GM19239 (cell line): Measurements from ENCODE around the gene CHRNA10.
"Not testable (repeated sequence)": the region's sequence is repeated elsewhere in the genome, so short reads cannot be mapped to it uniquely, and the experiment has no call there.

Source experiments
- DNase-seq: peaks from one replicate; pipeline ENCODE4 v3.0.0; 2011; ENCODE audit warnings: low spot score; ENCODE audit not compliant: insufficient read length
- FAIRE-seq: peaks from 2 replicates; lab custom pipeline; 2011; peaks lifted over from hg19 to GRCh38; lab: Jason Lieb, UNC

CHRNA10 gene

DNA sequence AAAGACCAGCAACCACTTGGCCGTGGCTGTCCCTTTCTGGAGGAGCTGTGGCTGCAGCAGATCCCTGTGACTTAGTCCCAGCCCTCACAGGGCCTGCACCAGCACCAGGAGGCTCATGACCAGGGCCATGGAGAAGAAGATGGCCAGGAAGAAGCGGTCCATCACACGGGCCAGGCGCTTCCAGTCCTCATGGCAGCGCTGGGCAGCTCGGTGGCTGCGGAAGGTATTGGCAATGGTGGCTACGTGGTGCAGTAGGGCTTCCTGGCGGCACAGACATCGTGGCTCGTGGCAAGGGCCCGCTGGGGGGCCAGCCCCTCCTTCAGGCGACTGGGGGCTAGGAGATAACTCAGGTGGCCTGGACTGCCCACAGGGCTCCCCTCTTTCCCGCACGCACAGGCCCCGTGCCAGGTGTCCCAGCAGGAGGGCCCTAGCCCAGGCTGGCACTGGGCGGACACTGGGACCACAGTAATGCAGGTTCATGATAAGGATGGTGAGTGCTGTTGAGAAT is 5.1 kb downstream of the CHRNA10 start:
- DNase-seq (no peak), FAIRE-seq (no peak)

DNA sequence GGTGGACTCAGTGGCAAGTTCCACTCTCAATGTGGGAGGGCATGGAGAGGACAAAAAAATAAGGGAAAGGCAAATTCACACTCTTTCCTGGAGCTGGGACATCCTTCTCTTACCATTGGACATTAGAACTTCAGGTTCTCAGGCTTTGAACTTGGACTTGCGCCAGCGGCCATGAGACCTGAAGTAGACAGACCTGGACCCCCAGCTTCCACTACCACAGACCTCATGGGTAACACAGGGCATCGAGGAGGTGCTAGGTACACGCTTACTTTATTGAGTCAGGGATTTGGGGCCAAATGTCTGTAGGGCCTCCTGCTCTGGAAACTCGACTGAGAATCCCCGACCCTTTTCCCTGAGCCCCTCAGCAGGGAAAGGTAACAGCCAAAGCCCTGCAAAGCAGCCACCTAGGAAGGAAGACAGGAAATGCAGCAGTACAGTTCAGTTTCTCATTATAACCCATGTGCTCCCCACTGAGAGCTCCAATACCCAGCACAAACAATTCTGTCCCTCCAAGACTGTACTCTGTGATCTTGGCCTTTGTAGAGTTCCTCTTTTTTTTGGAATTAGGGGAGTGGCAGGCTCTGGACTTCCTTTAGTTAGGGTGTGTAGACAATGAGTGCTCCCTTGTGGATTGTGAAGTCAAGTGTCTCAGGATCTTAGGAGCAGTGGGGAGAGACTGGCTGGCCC is 5.7 kb downstream of the CHRNA10 start:
- no peak for FAIRE-seq
- DNase-seq = no peak

DNA sequence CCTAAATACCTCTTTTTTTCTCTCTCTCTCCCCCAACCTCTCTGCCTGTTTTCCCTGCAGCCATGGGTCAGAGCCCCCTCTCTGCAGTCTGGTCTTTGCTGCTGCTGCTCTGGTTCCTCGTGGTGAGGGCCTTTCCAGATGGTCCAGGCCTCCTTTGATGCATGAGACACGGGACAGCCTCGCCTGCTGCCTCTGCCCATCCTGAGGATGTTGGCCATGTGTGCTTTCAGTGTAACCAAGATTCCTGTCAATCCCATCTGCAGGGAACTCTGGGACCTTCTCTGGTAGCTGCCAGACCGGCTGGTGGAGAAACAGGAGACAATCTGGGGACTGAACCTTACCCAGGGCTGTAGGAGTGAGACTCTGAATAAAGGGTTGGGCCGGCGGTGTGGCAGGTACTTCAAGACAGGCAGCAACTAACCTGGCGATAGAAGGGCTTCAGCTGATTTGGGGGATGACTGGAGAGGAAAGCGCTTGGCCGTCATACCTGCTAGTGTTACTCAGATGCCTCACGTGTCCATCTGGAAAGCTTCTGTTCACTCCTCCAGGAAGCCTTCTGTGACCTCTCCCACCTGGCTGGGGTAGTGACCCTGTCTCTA is 7.1 kb downstream of the CHRNA10 start:
- FAIRE-seq (no peak), DNase-seq (no peak)

DNA sequence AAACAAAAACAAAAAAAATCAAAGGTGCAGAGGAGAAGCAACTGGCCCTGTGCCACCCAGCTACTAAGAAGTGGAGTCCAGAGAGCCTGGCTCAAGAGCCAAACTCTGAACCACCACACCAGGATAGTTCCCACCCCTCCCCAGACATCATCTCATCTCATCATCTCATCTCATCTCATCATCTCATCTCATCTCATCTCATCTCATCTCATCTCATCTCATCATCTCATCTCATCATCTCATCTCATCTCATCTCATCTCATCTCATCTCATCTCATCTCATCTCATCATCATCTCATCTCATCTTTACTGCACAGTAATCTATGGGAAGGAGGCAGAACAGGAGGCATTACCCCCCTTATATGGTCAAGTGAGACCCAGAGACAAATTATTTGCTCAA is 8.3 kb downstream of the CHRNA10 start:
- FAIRE-seq (no peak), DNase-seq (no peak)

DNA sequence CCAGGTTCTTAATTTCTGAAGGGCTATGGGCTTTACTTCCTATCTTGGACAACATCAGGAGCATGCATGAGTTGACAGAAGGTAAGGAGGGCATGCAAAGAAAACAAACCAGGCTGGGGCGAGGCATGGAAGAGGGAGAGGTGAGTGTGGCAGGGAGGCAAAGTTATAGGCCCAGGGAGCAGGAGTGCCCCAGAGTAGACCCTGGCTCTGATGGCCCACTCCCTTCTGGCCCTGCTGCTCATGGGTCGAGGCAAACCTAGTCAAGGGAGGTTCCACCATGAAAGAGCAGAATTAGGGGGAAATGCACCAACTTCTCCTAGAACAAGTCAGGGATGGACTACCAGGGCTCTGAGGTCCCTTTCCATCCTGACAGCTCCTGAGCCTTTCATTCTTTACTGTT is 10.2 kb downstream of the CHRNA10 start:
- no peak for DNase-seq
- FAIRE-seq = no peak

DNA sequence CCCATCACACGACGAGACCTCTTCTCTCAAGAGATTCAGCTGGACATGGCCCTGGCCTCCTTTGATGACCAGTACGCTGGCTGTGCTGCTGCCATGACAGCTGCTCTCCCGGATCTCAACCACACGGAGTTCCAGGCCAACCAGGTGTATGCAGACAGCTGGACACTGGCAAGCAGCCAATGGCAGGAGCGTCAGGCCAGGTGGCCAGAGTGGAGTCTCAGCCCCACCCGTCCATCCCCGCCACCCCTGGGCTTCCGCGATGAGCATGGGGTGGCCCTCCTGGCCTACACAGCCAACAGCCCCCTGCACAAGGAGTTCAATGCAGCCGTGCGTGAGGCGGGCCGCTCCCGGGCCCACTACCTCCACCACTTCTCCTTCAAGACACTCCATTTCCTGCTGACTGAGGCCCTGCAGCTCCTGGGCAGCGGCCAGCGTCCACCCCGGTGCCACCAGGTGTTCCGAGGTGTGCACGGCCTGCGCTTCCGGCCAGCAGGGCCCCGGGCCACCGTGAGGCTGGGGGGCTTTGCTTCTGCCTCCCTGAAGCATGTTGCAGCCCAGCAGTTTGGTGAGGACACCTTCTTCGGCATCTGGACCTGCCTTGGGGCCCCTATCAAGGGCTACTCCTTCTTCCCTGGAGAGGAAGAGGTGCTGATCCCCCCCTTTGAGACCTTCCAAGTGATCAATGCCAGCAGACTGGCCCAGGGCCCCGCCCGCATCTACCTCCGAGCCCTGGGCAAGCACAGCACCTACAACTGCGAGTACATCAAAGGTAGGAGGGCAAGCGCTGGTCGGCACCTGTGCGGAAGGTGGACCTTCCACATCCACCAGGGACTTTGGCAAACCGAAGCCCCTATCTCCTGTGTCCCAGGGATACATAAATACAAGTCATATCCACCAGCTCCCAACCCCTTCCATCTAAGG is 11.3 kb downstream of the CHRNA10 start:
- no peak for DNase-seq
- FAIRE-seq = no peak

DNA sequence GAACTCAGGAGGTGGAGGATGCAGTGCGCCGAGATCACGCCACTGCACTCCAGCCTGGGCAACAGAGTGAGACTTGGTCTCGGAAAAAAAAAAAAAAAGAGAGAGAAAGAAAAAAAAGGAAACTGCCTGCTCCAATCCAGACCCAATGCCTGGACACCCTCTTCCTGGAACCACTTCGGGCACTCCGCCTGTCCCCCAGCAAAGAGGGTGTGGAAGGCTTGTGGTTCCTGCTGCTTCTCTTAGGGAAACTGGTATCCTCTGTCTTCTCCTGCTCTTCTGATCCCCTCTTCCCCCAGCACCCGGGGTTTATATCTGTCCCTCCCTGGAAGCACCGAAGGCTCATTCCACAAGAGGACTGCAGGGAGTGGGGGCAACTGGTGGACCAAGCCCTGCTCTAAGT is 12.9 kb downstream of the CHRNA10 start:
- FAIRE-seq (no peak), DNase-seq (no peak)

DNA sequence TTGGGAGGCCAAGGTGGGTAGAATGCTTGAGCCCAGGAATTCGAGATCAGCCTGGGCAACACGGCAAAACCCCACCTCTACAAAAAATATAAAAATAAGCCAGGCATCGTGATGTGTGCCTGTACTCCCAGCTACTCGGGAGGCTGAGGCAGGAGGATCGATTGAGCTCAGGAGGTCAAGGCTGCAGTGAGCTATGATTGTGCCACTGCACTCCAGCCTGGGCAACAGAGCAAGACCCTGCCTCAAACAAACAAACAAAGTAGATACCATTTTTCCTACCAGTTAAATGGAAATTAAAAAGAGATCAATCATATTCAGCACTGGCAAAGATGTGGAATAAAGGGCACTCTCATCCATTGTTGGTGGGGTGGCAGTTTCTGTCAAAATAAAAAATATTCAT is 13.9 kb downstream of the CHRNA10 start:
- not testable (repeated sequence) for DNase-seq, FAIRE-seq

DNA sequence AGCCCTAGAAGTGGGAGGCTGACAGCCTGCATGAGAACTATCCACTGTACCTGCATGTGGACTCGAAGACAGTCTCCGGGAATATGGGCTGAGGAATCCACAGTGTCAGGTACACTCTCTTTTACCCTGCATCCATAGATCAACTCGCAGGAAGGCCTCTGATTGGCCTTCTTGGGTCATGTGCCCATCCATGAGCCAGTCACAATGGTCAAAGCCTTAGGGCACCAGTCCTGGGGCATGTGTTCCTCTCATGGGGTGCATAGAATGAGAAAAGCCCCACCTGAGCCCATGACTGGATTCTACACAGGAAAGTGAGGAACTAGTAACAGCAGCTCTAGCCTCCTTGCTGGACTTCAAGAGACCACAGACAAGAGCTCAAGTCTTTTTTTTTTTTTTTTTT is 15.6 kb downstream of the CHRNA10 start:
- FAIRE-seq = no peak
- no peak for DNase-seq

DNA sequence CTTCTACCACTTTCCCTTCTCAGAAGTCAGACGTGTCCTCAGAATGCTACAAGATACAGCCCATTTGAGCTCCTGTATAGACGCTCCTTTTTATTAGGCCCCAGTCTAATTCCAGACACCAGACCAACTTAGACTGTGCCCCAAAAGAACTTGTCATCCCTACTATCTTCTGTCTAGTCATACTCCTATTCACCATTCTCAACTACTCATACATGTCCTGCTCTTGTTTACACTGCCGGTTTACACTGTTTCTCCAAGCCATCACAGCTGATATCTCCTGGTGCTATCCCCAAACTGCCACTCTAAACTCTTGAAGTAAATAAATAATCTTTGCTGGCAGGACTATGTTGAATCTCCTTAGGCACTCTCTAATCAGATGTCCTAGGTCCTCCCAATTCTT is 18.7 kb downstream of the CHRNA10 start:
- DNase-seq, FAIRE-seq: not testable (repeated sequence)

DNA sequence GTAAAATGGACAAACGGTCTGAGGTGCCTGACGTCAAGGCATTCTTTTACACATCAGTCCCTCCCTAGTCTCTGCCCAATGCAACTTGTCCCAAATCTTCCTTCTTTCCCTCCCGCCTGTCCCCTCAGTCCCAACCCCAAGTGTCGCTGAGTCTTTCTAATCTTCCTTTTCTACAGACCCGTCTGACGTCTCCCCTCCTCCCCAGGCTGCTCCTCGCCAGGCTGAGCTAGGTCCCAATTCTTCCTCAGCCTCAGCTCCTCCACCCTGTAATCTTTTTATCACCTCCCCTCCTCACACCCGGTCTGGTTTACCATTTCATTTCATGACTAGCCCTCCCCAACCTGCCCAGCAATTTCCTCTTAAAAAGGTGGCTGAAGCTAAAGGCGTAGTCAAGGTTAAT is 21.8 kb downstream of the CHRNA10 start:
- not testable (repeated sequence) for FAIRE-seq

DNA sequence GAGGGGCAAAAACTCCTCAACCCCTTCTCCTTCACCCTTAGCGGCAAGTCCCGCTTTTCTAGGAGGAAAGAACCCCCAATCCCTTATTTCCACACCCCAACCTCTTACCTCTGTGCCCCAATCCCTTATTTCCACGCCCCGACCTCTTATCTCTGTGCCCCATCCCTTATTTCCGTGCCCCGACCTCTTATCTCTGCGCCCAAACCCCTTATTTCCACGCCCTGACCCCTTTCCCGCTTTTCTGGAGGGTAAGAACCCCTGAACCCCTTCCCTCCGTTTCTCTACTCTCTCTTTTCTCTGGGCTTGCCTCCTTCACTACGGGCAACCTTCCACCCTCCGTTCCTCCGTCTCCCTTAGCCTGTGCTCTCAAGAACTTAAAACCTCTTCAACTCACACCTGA is 22.3 kb downstream of the CHRNA10 start:
- not testable (repeated sequence) for FAIRE-seq

More for the DNA sequence above, 21.8 kb downstream of the CHRNA10 start:
- DNase-seq = not testable (repeated sequence)

DNA sequence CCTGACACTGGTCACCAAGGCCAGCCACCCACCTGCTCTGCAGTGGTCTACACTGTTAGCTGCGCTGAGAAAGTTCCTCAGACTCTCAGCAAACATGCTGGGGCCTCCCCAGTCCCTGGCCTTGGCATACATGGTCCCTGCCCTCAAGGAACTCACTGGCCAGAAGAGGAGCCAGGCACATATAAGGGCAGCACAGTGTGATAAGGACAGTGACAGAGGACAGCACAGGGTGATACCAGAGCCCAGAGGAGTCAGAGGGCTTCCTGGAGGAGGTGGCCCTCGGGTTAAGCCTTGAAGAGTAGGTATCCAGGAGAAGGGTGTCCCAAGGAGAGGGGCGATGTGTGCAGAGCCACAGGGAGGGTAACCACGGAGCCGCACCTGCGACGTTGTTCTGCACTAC is 25.6 kb downstream of the CHRNA10 start:
- FAIRE-seq (no peak), DNase-seq (no peak)

More for the DNA sequence above, 22.3 kb downstream of the CHRNA10 start:
- not testable (repeated sequence) for DNase-seq

DNA sequence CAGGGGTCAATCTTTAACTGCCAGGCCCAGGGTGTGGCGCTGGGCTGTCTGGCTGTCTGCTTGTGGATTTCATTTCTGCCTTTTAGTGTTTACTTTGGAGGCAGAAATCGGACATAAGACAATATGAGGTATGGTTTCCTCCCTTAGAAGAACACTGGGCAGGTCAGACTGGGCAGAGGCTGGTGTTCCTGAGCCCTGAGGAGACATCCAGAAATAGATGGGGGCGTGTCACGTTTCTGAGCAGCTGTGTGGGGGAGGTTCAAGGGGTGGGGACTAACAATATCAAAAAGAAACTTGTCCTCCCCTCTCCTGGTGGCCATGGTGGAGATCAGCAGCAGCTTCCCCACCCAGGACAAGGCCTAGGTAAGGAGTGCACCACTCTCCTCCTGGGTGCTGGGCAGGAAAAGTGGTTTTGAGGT is 26.4 kb downstream of the CHRNA10 start, which contains the start of gene ART1:
ART1 (plus strand) TSS at position 312 of the 419 bp plus-strand sequence. CDS start 14,086 bp downstream, outside the sequence.
- DNase-seq = no peak
- no peak for FAIRE-seq

DNA sequence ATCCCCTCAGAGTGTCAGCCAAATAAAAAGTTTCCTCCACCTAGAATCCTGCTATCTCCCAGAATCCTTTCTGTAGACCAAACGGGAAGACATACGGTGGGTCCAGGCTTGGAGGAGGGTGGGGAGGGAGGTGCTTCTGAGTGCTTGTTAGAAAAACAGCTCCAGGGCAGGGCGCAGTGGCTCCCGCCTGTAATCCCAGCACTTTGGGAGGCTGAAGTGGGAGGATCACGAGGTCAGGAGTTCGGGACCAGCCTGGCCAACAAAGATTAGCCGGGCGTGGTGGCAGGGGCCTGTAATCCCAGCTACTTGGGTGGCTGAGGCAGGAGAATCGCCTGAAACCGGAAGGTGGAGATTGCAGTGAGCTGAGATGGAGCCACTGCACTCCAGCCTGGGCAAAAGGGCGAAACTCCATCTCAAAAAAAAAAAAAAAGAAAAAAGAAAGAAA is 28.1 kb downstream of the CHRNA10 start:
- FAIRE-seq, DNase-seq: not testable (repeated sequence)

DNA sequence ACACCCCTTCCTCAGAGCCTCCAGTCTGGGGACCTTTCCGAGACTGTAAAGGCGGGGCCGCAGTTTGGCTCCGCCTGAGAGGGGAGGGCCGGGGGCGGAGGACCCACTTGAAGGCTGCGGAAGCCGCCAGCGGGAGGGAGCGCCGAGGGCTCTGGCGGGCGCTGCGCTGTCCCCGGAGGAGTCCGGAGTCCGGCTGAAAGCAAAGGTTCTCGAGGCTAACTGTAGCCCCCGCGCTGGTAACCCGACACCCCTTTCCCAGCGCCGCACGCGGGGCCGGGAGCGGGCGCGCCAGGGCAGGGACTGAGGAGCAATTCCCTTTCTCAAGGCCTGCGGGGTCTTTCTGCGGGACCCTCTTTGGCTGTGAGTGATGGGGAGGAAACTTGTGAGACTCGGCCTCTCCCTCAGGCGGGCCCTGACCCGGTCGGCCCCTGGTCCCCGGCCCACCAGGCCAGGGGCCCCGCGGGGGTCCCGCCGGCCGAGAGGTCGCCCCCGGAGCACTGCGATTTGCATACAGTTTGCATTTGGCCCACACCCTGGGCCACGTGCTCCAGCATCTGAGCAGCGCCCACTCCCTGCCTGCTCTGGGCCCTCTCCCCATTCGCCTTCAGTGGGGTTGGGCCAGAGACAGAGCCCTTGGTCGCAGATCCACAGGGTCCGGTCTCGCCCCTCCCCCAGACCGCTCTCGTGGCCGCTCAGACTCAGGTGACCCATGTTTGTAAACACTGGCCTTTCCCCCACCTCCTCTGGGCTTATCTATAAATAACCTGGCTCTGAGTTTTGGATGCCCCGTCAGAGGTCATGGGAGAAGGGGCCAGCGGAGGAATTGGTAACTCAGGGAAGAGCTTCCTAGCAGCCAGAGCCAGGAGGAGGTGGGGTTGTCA is 28.9 kb downstream of the CHRNA10 start:
- peak; percentile 46 for DNase-seq
- FAIRE-seq = no peak

DNA sequence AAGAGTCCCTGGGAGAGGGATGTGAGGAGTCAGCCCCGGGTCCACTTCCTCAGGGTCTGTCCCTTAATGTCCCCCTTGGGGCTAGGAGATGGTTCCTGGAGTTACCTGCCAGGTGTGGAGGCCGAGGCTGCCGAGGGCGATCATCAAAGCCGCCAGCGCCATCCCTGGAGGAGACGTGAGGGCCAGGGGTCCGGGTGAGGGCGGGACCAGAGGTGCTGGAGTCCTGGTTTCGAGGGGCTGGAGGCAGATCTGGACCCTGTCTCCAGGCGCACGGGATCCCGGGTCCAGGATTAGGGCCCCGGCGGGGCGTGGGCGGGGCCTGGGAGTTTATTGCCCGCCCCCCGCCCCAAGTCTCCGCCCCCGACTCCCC is 29.5 kb downstream of the CHRNA10 start, which contains the start of gene ART5:
ART5 (minus strand) TSS at position 292 of the 370 bp plus-strand sequence; CDS start at position 162, 130 bp downstream.
- DNase-seq = no peak
- FAIRE-seq = no peak

DNA sequence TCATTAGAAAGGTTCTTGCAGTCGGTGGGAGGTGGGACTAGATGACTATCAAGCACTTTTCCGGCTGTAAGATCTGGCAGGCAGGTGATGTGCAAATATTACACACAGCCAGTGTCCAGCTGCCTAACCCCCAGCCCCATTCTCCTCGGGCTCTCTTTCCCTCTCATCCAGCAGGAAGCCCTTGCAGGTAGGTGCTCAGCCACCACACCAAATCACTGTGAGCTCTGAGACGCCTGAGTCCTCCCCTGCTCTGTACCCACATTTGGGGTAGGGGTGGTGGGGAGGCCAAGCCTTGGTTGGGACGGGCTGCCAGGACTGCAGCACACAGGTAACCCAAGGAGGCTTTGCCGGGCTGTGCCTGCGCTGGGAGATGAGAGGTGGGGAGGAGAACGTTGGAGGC is 30.0 kb downstream of the CHRNA10 start:
- DNase-seq (no peak), FAIRE-seq (no peak)

DNA sequence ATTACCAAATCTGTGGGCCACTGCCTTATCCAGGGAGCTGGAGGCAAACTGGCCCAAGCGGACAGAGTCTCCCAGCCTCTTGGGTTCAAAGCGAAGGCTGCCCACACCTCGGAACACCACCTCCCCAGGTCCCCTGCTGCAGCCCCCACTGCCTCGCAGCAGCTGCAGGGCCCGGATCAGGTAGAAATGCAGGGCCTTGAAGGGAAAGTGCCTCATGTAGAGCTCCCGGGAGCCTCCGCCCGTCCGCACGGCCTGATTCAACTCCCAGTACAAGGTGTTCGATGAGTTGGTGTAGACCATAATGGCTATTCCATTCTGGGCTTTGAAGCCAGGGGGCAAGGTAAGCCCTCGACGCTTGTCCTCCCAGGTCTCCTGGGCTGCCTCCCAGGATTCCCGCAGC is 31.3 kb downstream of the CHRNA10 start:
- DNase-seq = no peak
- FAIRE-seq = no peak
